Left renal cortex interstitium (tissue), 4 donors: ENCODE measurements around the gene STARD6. TPM values are rescaled to one million over a fixed set of nuclear protein-coding genes. Genes with fewer than 3 reads are reported as not detected.

Source experiments
- polyA plus RNA-seq, 4 donors: library from polyadenylated mRNA; unstranded; fragments of 120-200 nt; gene quantifications; one replicate each; pipeline ENCODE4 v1.2.1, GENCODE V29; 2013; ENCODE audit not compliant: insufficient read length in 4 of 4

STARD6 gene
- polyA plus RNA-seq, 4 donors, result 0.21 to 0.27 (median 0.26) TPM

Other genes starting within 250 kb of the STARD6 start
- 100 to 1,000 TPM; 114 to 131 (median 118) TPM for gene MBD2, start 133.2 kb downstream of the STARD6 start, polyA plus RNA-seq
- gene POLI, start 88.3 kb downstream of the STARD6 start, polyA plus RNA-seq, result 10 to 100 TPM; 45.3 to 82.9 (median 66.2) TPM
- gene C18orf54, start within 50 bp of the STARD6 start, polyA plus RNA-seq, result 10 to 100 TPM in 2 of 4 donors, 1 to 10 TPM in 2; 9.6 to 14.2 (median 10.1) TPM
- gene DYNAP, start 233.4 kb upstream of the STARD6 start, polyA plus RNA-seq, result under 1 TPM in 1 of 4 donors, not detected in 3; 0.08 TPM